IPS-18c (cell line): Measurements from ENCODE around the gene ATP8B1.
"Not testable (repeated sequence)": the region's sequence is repeated elsewhere in the genome, so short reads cannot be mapped to it uniquely, and the experiment has no call there.

Experiments used
- H3K4me3 ChIP-seq: 2 replicates; pipeline ENCODE4 v1.7.0; 2013; ENCODE audit warnings: low read depth, mild to moderate bottlenecking, low read length, moderate library complexity; ENCODE audit not compliant: insufficient read depth
- H3K9me3 ChIP-seq: one replicate; pipeline ENCODE4 v1.6.1; 2013; ENCODE audit warnings: mild to moderate bottlenecking, low read length, moderate library complexity; ENCODE audit not compliant: control insufficient read depth, insufficient read depth

Gene ATP8B1

GRCh38 chr18:57670046-57670445 is 133.1 kb downstream of the ATP8B1 start:
- Histone ChIP-seq H3K9me3 (no peaks in the 10 kb centered on the region), H3K4me3 (no peak overlapping the region)

- H3K9me3 ChIP-seq, result no peaks in the 10 kb centered on the region
- no peak overlapping the region for H3K4me3 ChIP-seq
These were observed 135.1 kb downstream of the ATP8B1 start for GRCh38 chr18:57668021-57668420.

GRCh38 chr18:57666818-57667497 is 136.2 kb downstream of the ATP8B1 start:
- H3K9me3 ChIP-seq, result no peaks in the 10 kb centered on the region
- no peak overlapping the region for H3K4me3 ChIP-seq

GRCh38 chr18:57664568-57665165 is 138.4 kb downstream of the ATP8B1 start:
- no peak overlapping the region for H3K4me3 ChIP-seq
- no peaks in the 10 kb centered on the region for H3K9me3 ChIP-seq

GRCh38 chr18:57660961-57661360 is 142.2 kb downstream of the ATP8B1 start:
- Histone ChIP-seq H3K9me3 (no peaks in the 10 kb centered on the region), H3K4me3 (no peak overlapping the region)

- Histone ChIP-seq H3K9me3 (peaks cover 2% of the 10 kb centered on the region), H3K4me3 (no peak overlapping the region)
These were observed 143.5 kb downstream of the ATP8B1 start for GRCh38 chr18:57659460-57660102.

- peaks cover 2% of the 10 kb centered on the region for H3K9me3 ChIP-seq
- H3K4me3 ChIP-seq, result no peak overlapping the region
These were observed 145.6 kb downstream of the ATP8B1 start for GRCh38 chr18:57657542-57657941.

- H3K9me3 ChIP-seq, result peaks cover 2% of the 10 kb centered on the region
- H3K4me3 ChIP-seq, result no peak overlapping the region
These were observed 147.4 kb downstream of the ATP8B1 start for GRCh38 chr18:57655740-57656139.

- Histone ChIP-seq H3K4me3 (no peak overlapping the region), H3K9me3 (peaks cover 2% of the 10 kb centered on the region)
These were observed 151.2 kb downstream of the ATP8B1 start for GRCh38 chr18:57651914-57652313.

GRCh38 chr18:57649556-57650500 is 153.3 kb downstream of the ATP8B1 start:
- no peak overlapping the region for H3K4me3 ChIP-seq
- peaks cover 1% of the 10 kb centered on the region for H3K9me3 ChIP-seq

- no peaks in the 10 kb centered on the region for H3K9me3 ChIP-seq
- no peak overlapping the region for H3K4me3 ChIP-seq
These were observed 154.7 kb downstream of the ATP8B1 start for GRCh38 chr18:57648414-57648813.

GRCh38 chr18:57644540-57644939 is 158.6 kb downstream of the ATP8B1 start:
- H3K4me3 ChIP-seq, result no peak overlapping the region
- peaks cover 2% of the 10 kb centered on the region for H3K9me3 ChIP-seq

GRCh38 chr18:57643726-57644125 is 159.4 kb downstream of the ATP8B1 start:
- H3K9me3 ChIP-seq, H3K4me3 ChIP-seq: not testable (repeated sequence)

GRCh38 chr18:57642462-57642861 is 160.7 kb downstream of the ATP8B1 start:
- not testable (repeated sequence) for H3K9me3 ChIP-seq, H3K4me3 ChIP-seq

- H3K9me3 ChIP-seq, result peaks cover 2% of the 10 kb centered on the region
- no peak overlapping the region for H3K4me3 ChIP-seq
These were observed 162.4 kb downstream of the ATP8B1 start for GRCh38 chr18:57640749-57641148.

- Histone ChIP-seq H3K9me3 (peaks cover 2% of the 10 kb centered on the region), H3K4me3 (no peak overlapping the region)
These were observed 162.9 kb downstream of the ATP8B1 start for GRCh38 chr18:57640236-57640635.

- Histone ChIP-seq H3K4me3 (no peak overlapping the region), H3K9me3 (no peaks in the 10 kb centered on the region)
These were observed 167.9 kb downstream of the ATP8B1 start for GRCh38 chr18:57635003-57635822.
